Sigmoid colon (tissue), 4 donors: Measurements from ENCODE around the gene ZNF844.

ENCODE experiments used
- EP300 ChIP-seq, 4 donors: sonication (generic); formaldehyde crosslinking; IDR thresholded peaks; one replicate each; pipeline ENCODE4 v1.6.1; 2017; ENCODE audit warnings: antibody characterized with exemption in 4 of 4
- TF ChIP-seq, protein P1 (sequence below), 4 experiments: fragments of 450-650 bp in 3 of 4; fragments of 200-600 bp in 1 of 4; IDR thresholded peaks; one replicate each; pipeline ENCODE4 v1.5.1; 2016 to 2019; ENCODE audit warnings: antibody characterized with exemption in 4 of 4, mild to moderate bottlenecking in 3 of 4, moderate library complexity in 2 of 4

GRCh38 chr19:12111176-12111575, 46.6 kb downstream of the ZNF844 start:
- TF ChIP-seq, protein P1, sequence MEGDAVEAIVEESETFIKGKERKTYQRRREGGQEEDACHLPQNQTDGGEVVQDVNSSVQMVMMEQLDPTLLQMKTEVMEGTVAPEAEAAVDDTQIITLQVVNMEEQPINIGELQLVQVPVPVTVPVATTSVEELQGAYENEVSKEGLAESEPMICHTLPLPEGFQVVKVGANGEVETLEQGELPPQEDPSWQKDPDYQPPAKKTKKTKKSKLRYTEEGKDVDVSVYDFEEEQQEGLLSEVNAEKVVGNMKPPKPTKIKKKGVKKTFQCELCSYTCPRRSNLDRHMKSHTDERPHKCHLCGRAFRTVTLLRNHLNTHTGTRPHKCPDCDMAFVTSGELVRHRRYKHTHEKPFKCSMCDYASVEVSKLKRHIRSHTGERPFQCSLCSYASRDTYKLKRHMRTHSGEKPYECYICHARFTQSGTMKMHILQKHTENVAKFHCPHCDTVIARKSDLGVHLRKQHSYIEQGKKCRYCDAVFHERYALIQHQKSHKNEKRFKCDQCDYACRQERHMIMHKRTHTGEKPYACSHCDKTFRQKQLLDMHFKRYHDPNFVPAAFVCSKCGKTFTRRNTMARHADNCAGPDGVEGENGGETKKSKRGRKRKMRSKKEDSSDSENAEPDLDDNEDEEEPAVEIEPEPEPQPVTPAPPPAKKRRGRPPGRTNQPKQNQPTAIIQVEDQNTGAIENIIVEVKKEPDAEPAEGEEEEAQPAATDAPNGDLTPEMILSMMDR (IDR thresholded peaks at IDR 0.05): no peak
- no peak for TF ChIP-seq EP300 (IDR thresholded peaks at IDR 0.05)
